ENCODE results near the gene COL1A2. TPM values are rescaled to one million over a fixed set of nuclear protein-coding genes. Genes with fewer than 3 reads are reported as not detected.

Gene COL1A2
- total RNA-seq, 1 experiment from 2014 or later = 3.0 TPM

DNA sequence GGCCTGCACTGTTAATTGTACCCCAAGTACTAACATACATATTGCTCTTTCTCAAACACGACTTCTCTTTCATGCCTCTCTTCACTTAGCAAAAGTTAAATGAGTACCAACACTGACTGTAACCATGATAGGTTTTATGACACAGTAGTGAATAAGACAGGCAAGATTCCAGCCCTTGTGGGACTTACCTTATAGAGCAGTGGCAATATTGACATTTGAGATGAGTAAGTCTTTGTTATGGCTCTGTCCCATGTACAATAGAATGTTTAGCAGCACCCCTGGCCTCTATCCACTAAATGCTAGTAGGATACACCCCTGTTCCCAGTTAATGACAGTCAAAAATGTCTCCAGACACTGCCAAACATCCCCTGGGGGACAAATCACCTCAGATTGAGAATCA is 11.9 kb upstream of the COL1A2 start:
- Histone ChIP-seq H3K36me3 (ENCODE audit: control insufficient read depth in 1 of 2, insufficient read depth in 2 of 2, low read length in 2 of 2) (no peaks in the 10 kb centered on the region), H2AFZ (ENCODE audit: low read depth, low read length, poor library complexity, severe bottlenecking) (no peak overlapping the region), H3K27me3 (ENCODE audit: insufficient read depth, low read length) (no peaks in the 10 kb centered on the region), H3K4me3 (replicated peaks in 1 of 2; ENCODE audit: low read depth in 1 of 2, low read length in 2 of 2) (no peak overlapping the region), H3K27ac (ENCODE audit: low read depth, low read length) (no peak overlapping the region), H3K9ac (ENCODE audit: low read length) (no peak overlapping the region), H3K9me3 (ENCODE audit: control insufficient read depth in 1 of 2, insufficient read depth in 1 of 2, low read depth in 1 of 2, low read length in 2 of 2) (no peaks in the 10 kb centered on the region), H3K79me2 (ENCODE audit: insufficient read depth, low read length) (no peaks in the 10 kb centered on the region), H3K9me2 (ENCODE audit: insufficient read depth) (no peaks in the 10 kb centered on the region), H3K4me1 (ENCODE audit: control insufficient read depth in 1 of 2, insufficient read depth in 2 of 2, low read length in 2 of 2) (no peaks in the 10 kb centered on the region), H4K20me1 (ENCODE audit: insufficient read depth) (no peaks in the 10 kb centered on the region), H3K4me2 (ENCODE audit: low read length) (no peak overlapping the region)
- RAD21 ChIA-PET (ENCODE audit: low non-redundant PET in 1 of 2, low total read pairs in 2 of 2, uncharacterized antibody in 2 of 2, unreplicated experiment in 2 of 2) = no interaction called here
- DNase-seq (ENCODE audit: low read depth, low spot score) = no peak
- no peak for TF ChIP-seq SRF (IDR thresholded peaks at IDR 0.05; ENCODE audit: low read depth)
- no peak for TF ChIP-seq YY1 (IDR thresholded peaks at IDR 0.05; ENCODE audit: extremely low read depth, insufficient replicate concordance, low read depth, low read length)
- TF ChIP-seq EZH2phosphoT487 (IDR thresholded peaks at IDR 0.05; ENCODE audit: borderline replicate concordance) = no peak
- TF ChIP-seq POLR2A (IDR thresholded peaks at IDR 0.05; ENCODE audit: borderline replicate concordance, extremely low read depth, insufficient read depth, insufficient read length) = no peak
- no peak for TF ChIP-seq EZH2 (IDR thresholded peaks at IDR 0.05)
- no peak for TF ChIP-seq JUND (IDR thresholded peaks at IDR 0.05)
- TF ChIP-seq RAD21 (IDR thresholded peaks at IDR 0.05; ENCODE audit: low read depth) = no peak
- no peak for TF ChIP-seq ZFX (IDR thresholded peaks at IDR 0.05)
- no peak for TF ChIP-seq ELF1 (IDR thresholded peaks at IDR 0.05; ENCODE audit: borderline replicate concordance, low read depth)
- TF ChIP-seq SIN3A (IDR thresholded peaks at IDR 0.05; ENCODE audit: low read depth) = no peak
- no TSS peak for BruUV-seq (replicated peaks)
- no peak for ATAC-seq
- POLR2A ChIA-PET = no interaction called here
- CTCF ChIA-PET = no interaction called here
- intact Hi-C loops (cut with micrococcal nuclease) = no loop called here

GRCh38 chr7:94384315-94384714 is 10.4 kb upstream of the COL1A2 start:
- Histone ChIP-seq H3K27me3 (ENCODE audit: insufficient read depth, low read length) (no peaks in the 10 kb centered on the region), H3K4me2 (ENCODE audit: low read length) (no peak overlapping the region), H3K79me2 (ENCODE audit: insufficient read depth, low read length) (no peaks in the 10 kb centered on the region), H3K4me3 (replicated peaks in 1 of 2; ENCODE audit: low read depth in 1 of 2, low read length in 2 of 2) (no peak overlapping the region), H3K9me2 (ENCODE audit: insufficient read depth) (no peaks in the 10 kb centered on the region), H3K4me1 (ENCODE audit: control insufficient read depth in 1 of 2, insufficient read depth in 2 of 2, low read length in 2 of 2) (no peaks in the 10 kb centered on the region), H3K9me3 (ENCODE audit: control insufficient read depth in 1 of 2, insufficient read depth in 1 of 2, low read depth in 1 of 2, low read length in 2 of 2) (no peaks in the 10 kb centered on the region), H4K20me1 (ENCODE audit: insufficient read depth) (no peaks in the 10 kb centered on the region), H3K9ac (ENCODE audit: low read length) (no peak overlapping the region), H3K27ac (ENCODE audit: low read depth, low read length) (no peak overlapping the region), H3K36me3 (ENCODE audit: control insufficient read depth in 1 of 2, insufficient read depth in 2 of 2, low read length in 2 of 2) (no peaks in the 10 kb centered on the region), H2AFZ (ENCODE audit: low read depth, low read length, poor library complexity, severe bottlenecking) (no peak overlapping the region)
- no peak for TF ChIP-seq EGR1 (IDR thresholded peaks at IDR 0.05; ENCODE audit: low read depth)
- TF ChIP-seq, protein P1, sequence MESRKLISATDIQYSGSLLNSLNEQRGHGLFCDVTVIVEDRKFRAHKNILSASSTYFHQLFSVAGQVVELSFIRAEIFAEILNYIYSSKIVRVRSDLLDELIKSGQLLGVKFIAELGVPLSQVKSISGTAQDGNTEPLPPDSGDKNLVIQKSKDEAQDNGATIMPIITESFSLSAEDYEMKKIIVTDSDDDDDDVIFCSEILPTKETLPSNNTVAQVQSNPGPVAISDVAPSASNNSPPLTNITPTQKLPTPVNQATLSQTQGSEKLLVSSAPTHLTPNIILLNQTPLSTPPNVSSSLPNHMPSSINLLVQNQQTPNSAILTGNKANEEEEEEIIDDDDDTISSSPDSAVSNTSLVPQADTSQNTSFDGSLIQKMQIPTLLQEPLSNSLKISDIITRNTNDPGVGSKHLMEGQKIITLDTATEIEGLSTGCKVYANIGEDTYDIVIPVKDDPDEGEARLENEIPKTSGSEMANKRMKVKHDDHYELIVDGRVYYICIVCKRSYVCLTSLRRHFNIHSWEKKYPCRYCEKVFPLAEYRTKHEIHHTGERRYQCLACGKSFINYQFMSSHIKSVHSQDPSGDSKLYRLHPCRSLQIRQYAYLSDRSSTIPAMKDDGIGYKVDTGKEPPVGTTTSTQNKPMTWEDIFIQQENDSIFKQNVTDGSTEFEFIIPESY (IDR thresholded peaks at IDR 0.05; ENCODE audit: extremely low read depth, insufficient replicate concordance, low read length) = no peak
- no peak for TF ChIP-seq POLR2AphosphoS5 (IDR thresholded peaks at IDR 0.05; ENCODE audit: low read depth, low read length)
- TF ChIP-seq FOSL1 (IDR thresholded peaks at IDR 0.05; ENCODE audit: low read depth) = no peak
- no peak for TF ChIP-seq ZFX (IDR thresholded peaks at IDR 0.05)
- TF ChIP-seq ELF1 (IDR thresholded peaks at IDR 0.05; ENCODE audit: borderline replicate concordance, low read depth) = no peak
- TF ChIP-seq, protein P2, sequence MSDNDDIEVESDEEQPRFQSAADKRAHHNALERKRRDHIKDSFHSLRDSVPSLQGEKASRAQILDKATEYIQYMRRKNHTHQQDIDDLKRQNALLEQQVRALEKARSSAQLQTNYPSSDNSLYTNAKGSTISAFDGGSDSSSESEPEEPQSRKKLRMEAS (IDR thresholded peaks at IDR 0.05) = no peak
- no peak for TF ChIP-seq ZNF274 (IDR thresholded peaks at IDR 0.05; ENCODE audit: low read depth, low read length)
- TF ChIP-seq, protein P3, sequence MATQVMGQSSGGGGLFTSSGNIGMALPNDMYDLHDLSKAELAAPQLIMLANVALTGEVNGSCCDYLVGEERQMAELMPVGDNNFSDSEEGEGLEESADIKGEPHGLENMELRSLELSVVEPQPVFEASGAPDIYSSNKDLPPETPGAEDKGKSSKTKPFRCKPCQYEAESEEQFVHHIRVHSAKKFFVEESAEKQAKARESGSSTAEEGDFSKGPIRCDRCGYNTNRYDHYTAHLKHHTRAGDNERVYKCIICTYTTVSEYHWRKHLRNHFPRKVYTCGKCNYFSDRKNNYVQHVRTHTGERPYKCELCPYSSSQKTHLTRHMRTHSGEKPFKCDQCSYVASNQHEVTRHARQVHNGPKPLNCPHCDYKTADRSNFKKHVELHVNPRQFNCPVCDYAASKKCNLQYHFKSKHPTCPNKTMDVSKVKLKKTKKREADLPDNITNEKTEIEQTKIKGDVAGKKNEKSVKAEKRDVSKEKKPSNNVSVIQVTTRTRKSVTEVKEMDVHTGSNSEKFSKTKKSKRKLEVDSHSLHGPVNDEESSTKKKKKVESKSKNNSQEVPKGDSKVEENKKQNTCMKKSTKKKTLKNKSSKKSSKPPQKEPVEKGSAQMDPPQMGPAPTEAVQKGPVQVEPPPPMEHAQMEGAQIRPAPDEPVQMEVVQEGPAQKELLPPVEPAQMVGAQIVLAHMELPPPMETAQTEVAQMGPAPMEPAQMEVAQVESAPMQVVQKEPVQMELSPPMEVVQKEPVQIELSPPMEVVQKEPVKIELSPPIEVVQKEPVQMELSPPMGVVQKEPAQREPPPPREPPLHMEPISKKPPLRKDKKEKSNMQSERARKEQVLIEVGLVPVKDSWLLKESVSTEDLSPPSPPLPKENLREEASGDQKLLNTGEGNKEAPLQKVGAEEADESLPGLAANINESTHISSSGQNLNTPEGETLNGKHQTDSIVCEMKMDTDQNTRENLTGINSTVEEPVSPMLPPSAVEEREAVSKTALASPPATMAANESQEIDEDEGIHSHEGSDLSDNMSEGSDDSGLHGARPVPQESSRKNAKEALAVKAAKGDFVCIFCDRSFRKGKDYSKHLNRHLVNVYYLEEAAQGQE (IDR thresholded peaks at IDR 0.05; ENCODE audit: low read depth) = no peak
- TF ChIP-seq SIN3A (IDR thresholded peaks at IDR 0.05; ENCODE audit: low read depth) = no peak
- TF ChIP-seq YY1 (IDR thresholded peaks at IDR 0.05; ENCODE audit: extremely low read depth, insufficient replicate concordance, low read depth, low read length) = no peak
- TF ChIP-seq EZH2 (IDR thresholded peaks at IDR 0.05) = no peak
- TF ChIP-seq JUND (IDR thresholded peaks at IDR 0.05) = no peak
- ChIA-PET POLR2A (no interaction called here), RAD21 (ENCODE audit: low non-redundant PET in 1 of 2, low total read pairs in 2 of 2, uncharacterized antibody in 2 of 2, unreplicated experiment in 2 of 2) (no interaction called here), CTCF (no interaction called here)
- intact Hi-C loops (cut with micrococcal nuclease) = no loop called here
- DNase-seq (ENCODE audit: low read depth, low spot score) = no peak
- ATAC-seq = no peak
- no TSS peak for BruUV-seq (replicated peaks)

All from HCT116 (cell line).